ENCODE results near the gene MPZL2.
A peak's percentile ranks its signal among the peaks of the same experiment; 100 is the strongest.

MPZL2 gene

DNA sequence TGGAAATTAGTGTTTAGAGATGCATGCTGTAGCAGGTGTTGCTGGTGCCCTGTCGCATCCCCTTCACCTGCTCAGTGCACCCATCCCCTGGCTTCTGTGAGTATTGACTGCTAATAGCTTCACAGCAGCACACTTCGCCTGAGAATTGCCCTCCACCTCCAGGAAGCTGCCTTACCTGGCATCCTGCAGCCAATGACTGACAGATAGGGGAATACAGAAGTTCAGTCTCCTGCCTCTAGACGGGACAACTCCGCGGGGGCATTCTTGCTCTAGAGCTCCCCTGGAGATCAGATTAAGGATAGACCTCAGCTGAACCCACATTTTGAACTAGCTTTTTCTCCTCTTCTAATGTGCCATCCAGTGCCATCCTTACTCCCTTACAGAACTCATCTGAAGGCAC, 31.1 kb upstream of the MPZL2 start:
- Histone ChIP-seq H3K79me2 (no peaks in the 10 kb centered on the region), H3K9me3 (ENCODE audit: control insufficient read depth, low read length) (no peaks in the 10 kb centered on the region), H3K4me3 (ENCODE audit: low read depth, low read length) (no peak overlapping the region), H3K36me3 (ENCODE audit: control insufficient read depth, insufficient read depth, low read length) (no peaks in the 10 kb centered on the region), H3K4me1 (no peaks in the 10 kb centered on the region), H3K27ac (no peak overlapping the region), H3K27me3 (ENCODE audit: control insufficient read depth, insufficient read depth, low read length) (no peaks in the 10 kb centered on the region), H3K9ac (no peak overlapping the region), H2AFZ (no peak overlapping the region), H3K4me2 (ENCODE audit: low read length) (no peak overlapping the region)
- TF ChIP-seq, protein P1, sequence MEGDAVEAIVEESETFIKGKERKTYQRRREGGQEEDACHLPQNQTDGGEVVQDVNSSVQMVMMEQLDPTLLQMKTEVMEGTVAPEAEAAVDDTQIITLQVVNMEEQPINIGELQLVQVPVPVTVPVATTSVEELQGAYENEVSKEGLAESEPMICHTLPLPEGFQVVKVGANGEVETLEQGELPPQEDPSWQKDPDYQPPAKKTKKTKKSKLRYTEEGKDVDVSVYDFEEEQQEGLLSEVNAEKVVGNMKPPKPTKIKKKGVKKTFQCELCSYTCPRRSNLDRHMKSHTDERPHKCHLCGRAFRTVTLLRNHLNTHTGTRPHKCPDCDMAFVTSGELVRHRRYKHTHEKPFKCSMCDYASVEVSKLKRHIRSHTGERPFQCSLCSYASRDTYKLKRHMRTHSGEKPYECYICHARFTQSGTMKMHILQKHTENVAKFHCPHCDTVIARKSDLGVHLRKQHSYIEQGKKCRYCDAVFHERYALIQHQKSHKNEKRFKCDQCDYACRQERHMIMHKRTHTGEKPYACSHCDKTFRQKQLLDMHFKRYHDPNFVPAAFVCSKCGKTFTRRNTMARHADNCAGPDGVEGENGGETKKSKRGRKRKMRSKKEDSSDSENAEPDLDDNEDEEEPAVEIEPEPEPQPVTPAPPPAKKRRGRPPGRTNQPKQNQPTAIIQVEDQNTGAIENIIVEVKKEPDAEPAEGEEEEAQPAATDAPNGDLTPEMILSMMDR (IDR thresholded peaks at IDR 0.05), result no peak

DNA sequence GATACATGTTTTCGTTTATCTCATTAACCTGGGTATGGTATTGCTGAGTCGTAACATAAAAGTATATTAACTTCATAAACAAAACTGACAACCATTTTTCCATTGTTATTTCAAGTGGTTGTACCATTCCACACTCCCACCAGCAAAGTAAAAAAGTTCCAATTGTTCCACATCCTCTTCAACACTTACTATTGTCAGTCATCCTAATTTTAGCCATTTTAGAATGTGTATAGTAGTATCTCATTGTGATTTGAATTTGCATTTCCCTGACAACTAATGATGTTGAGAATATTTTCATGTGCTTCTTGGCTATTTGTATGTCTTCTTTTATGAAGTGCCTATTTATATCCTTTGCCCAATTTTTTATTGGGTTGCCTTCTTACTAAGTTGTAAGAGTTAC, 30.0 kb upstream of the MPZL2 start:
- Histone ChIP-seq H3K36me3 (ENCODE audit: control insufficient read depth, insufficient read depth, low read length) (no peaks in the 10 kb centered on the region), H3K9ac (no peak overlapping the region), H3K9me3 (ENCODE audit: control insufficient read depth, low read length) (no peaks in the 10 kb centered on the region), H3K4me3 (ENCODE audit: low read depth, low read length) (no peak overlapping the region), H2AFZ (no peak overlapping the region), H3K79me2 (no peaks in the 10 kb centered on the region), H3K27me3 (ENCODE audit: control insufficient read depth, insufficient read depth, low read length) (no peaks in the 10 kb centered on the region), H3K4me1 (no peaks in the 10 kb centered on the region), H3K4me2 (ENCODE audit: low read length) (no peak overlapping the region), H3K27ac (no peak overlapping the region)
- TF ChIP-seq, protein P1 (IDR thresholded peaks at IDR 0.05), result no peak

DNA sequence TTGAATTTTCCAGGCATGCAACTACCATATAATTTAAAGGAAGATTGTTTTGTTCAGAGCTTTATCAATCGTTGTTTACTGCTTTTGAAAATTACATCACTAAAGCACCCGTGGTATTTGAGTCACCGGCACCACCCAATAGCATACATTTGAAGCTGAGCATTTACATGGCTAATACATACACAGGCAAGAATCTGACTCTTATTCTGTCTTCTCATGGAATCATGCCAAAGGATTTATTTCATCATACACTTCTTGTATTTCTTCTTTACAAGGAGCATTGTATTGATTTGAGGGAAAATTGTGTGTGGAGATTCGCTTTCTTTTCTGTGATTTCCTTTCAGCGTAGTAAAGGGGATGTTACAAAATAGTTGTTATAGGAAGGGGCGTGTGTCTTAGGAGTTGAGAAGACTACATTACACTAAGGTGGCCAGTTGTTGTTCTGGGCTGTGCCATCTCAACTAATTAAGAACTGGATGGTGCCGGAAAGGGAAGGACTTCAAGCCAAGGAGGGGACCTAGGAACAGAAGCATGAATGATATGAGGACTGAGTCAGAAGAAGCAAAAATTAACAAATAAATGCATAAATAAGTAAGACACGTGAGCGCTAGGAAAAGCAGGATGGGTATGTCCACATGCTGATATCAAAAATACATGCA, 27.5 kb upstream of the MPZL2 start:
- Histone ChIP-seq H3K27ac (no peak overlapping the region), H3K4me1 (no peaks in the 10 kb centered on the region), H3K27me3 (ENCODE audit: control insufficient read depth, insufficient read depth, low read length) (no peaks in the 10 kb centered on the region), H3K4me3 (ENCODE audit: low read depth, low read length) (no peak overlapping the region), H3K4me2 (ENCODE audit: low read length) (no peak overlapping the region), H3K9ac (no peak overlapping the region), H3K9me3 (ENCODE audit: control insufficient read depth, low read length) (no peaks in the 10 kb centered on the region), H2AFZ (no peak overlapping the region), H3K79me2 (no peaks in the 10 kb centered on the region), H3K36me3 (ENCODE audit: control insufficient read depth, insufficient read depth, low read length) (no peaks in the 10 kb centered on the region)
- TF ChIP-seq, protein P1 (IDR thresholded peaks at IDR 0.05), result no peak

DNA sequence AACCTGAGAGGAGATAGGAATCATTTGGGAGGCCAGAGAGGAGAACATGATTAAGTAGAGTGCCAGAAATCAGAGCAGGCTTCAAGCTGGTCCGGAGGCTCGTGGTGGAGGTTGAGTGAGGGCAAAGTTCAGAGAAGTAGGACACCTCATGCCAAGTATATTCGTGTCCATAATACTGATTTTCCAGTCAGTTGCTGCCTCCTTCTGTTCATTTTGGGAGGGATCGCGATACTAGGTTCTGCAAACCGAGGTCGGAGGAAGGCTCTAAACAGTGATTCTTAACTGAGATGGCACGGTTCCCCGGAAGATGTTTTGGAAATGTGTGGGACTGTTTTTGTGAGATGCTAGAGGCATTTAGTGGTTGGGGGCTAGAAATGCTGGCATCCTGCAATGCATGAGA, 26.8 kb upstream of the MPZL2 start:
- Histone ChIP-seq H3K4me1 (no peaks in the 10 kb centered on the region), H2AFZ (no peak overlapping the region), H3K4me2 (ENCODE audit: low read length) (no peak overlapping the region), H3K9ac (no peak overlapping the region), H3K27me3 (ENCODE audit: control insufficient read depth, insufficient read depth, low read length) (no peaks in the 10 kb centered on the region), H3K9me3 (ENCODE audit: control insufficient read depth, low read length) (no peaks in the 10 kb centered on the region), H3K27ac (no peak overlapping the region), H3K79me2 (no peaks in the 10 kb centered on the region), H3K36me3 (ENCODE audit: control insufficient read depth, insufficient read depth, low read length) (no peaks in the 10 kb centered on the region), H3K4me3 (ENCODE audit: low read depth, low read length) (no peak overlapping the region)
- TF ChIP-seq, protein P1 (IDR thresholded peaks at IDR 0.05), result peak; percentile 42

DNA sequence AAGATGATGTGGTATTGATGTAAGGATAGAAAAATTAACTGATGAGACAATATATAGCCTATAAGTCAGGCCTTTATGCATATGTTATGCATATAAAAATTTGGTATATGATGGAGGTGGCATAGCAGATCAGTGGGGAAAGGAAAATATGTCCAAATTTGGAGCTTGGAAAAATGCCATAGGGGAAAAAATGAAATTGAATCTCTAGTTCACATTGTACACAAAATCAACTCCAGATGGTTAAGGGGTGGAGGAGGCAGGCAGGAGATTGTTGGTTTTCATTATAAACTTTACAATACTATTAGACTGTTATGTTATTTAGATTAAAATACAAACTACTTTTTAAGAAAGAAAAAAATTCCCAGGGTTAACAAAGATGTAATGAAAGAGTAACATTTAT, 25.3 kb upstream of the MPZL2 start:
- Histone ChIP-seq H3K4me2 (ENCODE audit: low read length) (no peak overlapping the region), H3K9me3 (ENCODE audit: control insufficient read depth, low read length) (no peaks in the 10 kb centered on the region), H3K9ac (no peak overlapping the region), H3K27me3 (ENCODE audit: control insufficient read depth, insufficient read depth, low read length) (no peaks in the 10 kb centered on the region), H3K4me1 (no peaks in the 10 kb centered on the region), H3K27ac (no peak overlapping the region), H3K4me3 (ENCODE audit: low read depth, low read length) (no peak overlapping the region), H2AFZ (no peak overlapping the region), H3K79me2 (no peaks in the 10 kb centered on the region), H3K36me3 (ENCODE audit: control insufficient read depth, insufficient read depth, low read length) (no peaks in the 10 kb centered on the region)
- TF ChIP-seq, protein P1 (IDR thresholded peaks at IDR 0.05), result no peak

Data from parathyroid adenoma (tissue), 2 donors.